Smooth muscle cell (in vitro differentiated cells): Measurements from ENCODE around the gene FAM118A. TPM values are rescaled to one million over a fixed set of nuclear protein-coding genes. Genes with fewer than 3 reads are reported as not detected.

Experiments used
- DNase-seq: peaks from one replicate; lab custom pipeline; 2025; ENCODE audit not compliant: unreplicated experiment; lab: John Stamatoyannopoulos, UW
- H2AFZ ChIP-seq: fragments of 200-600 bp; sonication (generic); 2 replicates; pipeline ENCODE4 v1.6.0; 2016; ENCODE audit warnings: antibody characterized with exemption, low read depth, mild to moderate bottlenecking
- H3F3A ChIP-seq: fragments of 200-600 bp; sonication (generic); 2 replicates; pipeline ENCODE4 v1.6.0; 2017; ENCODE audit warnings: antibody characterized with exemption, low read depth
- H3K27ac ChIP-seq: fragments of 200-600 bp; sonication (generic); 2 replicates; pipeline ENCODE4 v1.5.1; 2016; ENCODE audit warnings: low read depth, mild to moderate bottlenecking
- H3K27me3 ChIP-seq: fragments of 200-600 bp; sonication (generic); 2 replicates; pipeline ENCODE4 v1.6.1; 2016; ENCODE audit warnings: low read depth, mild to moderate bottlenecking
- H3K36me3 ChIP-seq: fragments of 200-600 bp; sonication (generic); 2 replicates; pipeline ENCODE4 v1.5.1; 2016; ENCODE audit warnings: low read depth
- H3K4me1 ChIP-seq: fragments of 200-600 bp; sonication (generic); 2 replicates; pipeline ENCODE4 v1.5.1; 2016; ENCODE audit warnings: low read depth
- H3K4me2 ChIP-seq: fragments of 200-600 bp; sonication (generic); 2 replicates; pipeline ENCODE4 v1.6.0; 2016; ENCODE audit warnings: mild to moderate bottlenecking
- H3K4me3 ChIP-seq: fragments of 200-600 bp; sonication (generic); 2 replicates; pipeline ENCODE4 v1.5.1; 2016; ENCODE audit warnings: mild to moderate bottlenecking
- H3K79me2 ChIP-seq: fragments of 200-600 bp; sonication (generic); 2 replicates; pipeline ENCODE4 v1.6.0; 2016; ENCODE audit warnings: low read depth, mild to moderate bottlenecking
- H3K9ac ChIP-seq: fragments of 200-600 bp; sonication (generic); 2 replicates; pipeline ENCODE4 v1.6.0; 2016; ENCODE audit warnings: low read depth
- H3K9me3 ChIP-seq: fragments of 200-600 bp; sonication (generic); replicated peaks from 2 replicates; pipeline ENCODE4 v1.5.1; 2016; ENCODE audit warnings: low read depth
- H4K20me1 ChIP-seq: fragments of 200-600 bp; sonication (generic); 2 replicates; pipeline ENCODE4 v1.6.0; 2016; ENCODE audit warnings: low read depth
- CTCF ChIP-seq: fragments of 200-600 bp; sonication (generic); IDR thresholded peaks from 2 replicates; pipeline ENCODE4 v1.5.1; 2017; ENCODE audit warnings: borderline replicate concordance, mild to moderate bottlenecking, antibody characterized with exemption; ENCODE audit not compliant: insufficient read depth, poor library complexity, severe bottlenecking
- WGBS: methylation state at CpG from one replicate; pipeline ENCODE4 v1.1.7; 2016; ENCODE audit warnings: low lambda C conversion rate; 5-methylcytosine and 5-hydroxymethylcytosine counted together
- polyA plus RNA-seq: library from polyadenylated mRNA; unstranded; fragments of >200 nt; fragmentation: Nextera tagmentation; extraction: Ambion mirVana; gene quantifications from 2 replicates; pipeline ENCODE4 v1.2.1, GENCODE V29; 2016
- total RNA-seq: library from RNA; depleted of rRNA; stranded (reverse); fragments of >200 nt; gene quantifications from 2 replicates; pipeline ENCODE4 v1.2.3, GENCODE V29; 2014

Gene FAM118A
- total and polyA plus RNA-seq, 2 experiments from 2014 or later: 36.6 to 60.3 TPM

GRCh38 chr22:45376009-45376408 is 66.3 kb downstream of the FAM118A start:
- TF ChIP-seq CTCF: no peak
- H4K20me1 ChIP-seq: no peaks in the 10 kb centered on the region
- H3K9ac ChIP-seq: no peak overlapping the region
- H3K36me3 ChIP-seq: no peaks in the 10 kb centered on the region
- no peak overlapping the region for H3K4me3 ChIP-seq
- H3F3A ChIP-seq: no peaks in the 10 kb centered on the region
- WGBS: 67% methylated on average over 3 of the region's 3 CpGs
- no peaks in the 10 kb centered on the region for H3K9me3 ChIP-seq
- peaks cover 7% of the 10 kb centered on the region for H3K27me3 ChIP-seq
- no peak overlapping the region for H3K27ac ChIP-seq
- no peaks in the 10 kb centered on the region for H3K79me2 ChIP-seq
- no peak overlapping the region for H2AFZ ChIP-seq
- no peaks in the 10 kb centered on the region for H3K4me1 ChIP-seq
- H3K4me2 ChIP-seq: no peak overlapping the region
- no peak for DNase-seq

- Histone ChIP-seq H3K27me3 (peaks cover 7% of the 10 kb centered on the region), H3F3A (no peaks in the 10 kb centered on the region), H3K9me3 (no peaks in the 10 kb centered on the region), H2AFZ (no peak overlapping the region), H3K27ac (no peak overlapping the region), H3K4me2 (no peak overlapping the region), H3K4me3 (no peak overlapping the region), H3K4me1 (no peaks in the 10 kb centered on the region), H3K36me3 (no peaks in the 10 kb centered on the region), H3K79me2 (no peaks in the 10 kb centered on the region), H3K9ac (no peak overlapping the region), H4K20me1 (no peaks in the 10 kb centered on the region)
- DNase-seq: no peak
- 81% methylated on average over 1 of the region's 1 CpG for whole genome bisulfite sequencing
- TF ChIP-seq CTCF: no peak
Measured at GRCh38 chr22:45376703-45377102, 67.0 kb downstream of the FAM118A start.

DNA sequence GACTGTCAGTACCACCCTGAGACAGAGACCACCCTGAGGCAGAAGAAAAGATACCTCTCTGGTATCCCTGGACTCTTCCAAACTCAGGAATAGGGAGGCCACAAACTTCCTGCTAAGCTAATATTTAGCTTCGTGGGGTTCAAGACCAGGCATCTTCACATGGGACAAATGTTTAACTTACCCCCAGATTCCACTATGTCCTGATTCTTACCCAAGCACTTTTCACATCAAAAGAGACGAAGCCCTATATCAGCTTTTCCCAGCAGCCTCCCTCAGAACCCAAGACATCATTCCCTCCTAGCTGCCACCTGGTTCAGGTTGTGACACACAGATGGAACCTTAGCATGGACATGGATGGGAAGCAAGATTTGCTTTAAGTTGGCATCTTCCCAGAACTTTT is 71.6 kb downstream of the FAM118A start:
- no peak overlapping the region for H3K27ac ChIP-seq
- no peak overlapping the region for H3K9ac ChIP-seq
- TF ChIP-seq CTCF: no peak
- H3F3A ChIP-seq: no peaks in the 10 kb centered on the region
- no peak overlapping the region for H3K4me2 ChIP-seq
- H3K36me3 ChIP-seq: no peaks in the 10 kb centered on the region
- no peaks in the 10 kb centered on the region for H4K20me1 ChIP-seq
- DNase-seq: no peak
- H3K4me1 ChIP-seq: no peaks in the 10 kb centered on the region
- H3K27me3 ChIP-seq: peaks cover 22% of the 10 kb centered on the region
- no peak overlapping the region for H2AFZ ChIP-seq
- no peaks in the 10 kb centered on the region for H3K79me2 ChIP-seq
- 90% methylated on average over 2 of the region's 2 CpGs for WGBS
- H3K9me3 ChIP-seq: no peaks in the 10 kb centered on the region
- no peak overlapping the region for H3K4me3 ChIP-seq

GRCh38 chr22:45389546-45389945 is 79.8 kb downstream of the FAM118A start:
- Histone ChIP-seq H2AFZ (no peak overlapping the region), H3K9ac (no peak overlapping the region), H3K36me3 (no peaks in the 10 kb centered on the region), H3K4me1 (no peaks in the 10 kb centered on the region), H3K79me2 (no peaks in the 10 kb centered on the region), H3K27me3 (peaks cover 15% of the 10 kb centered on the region), H3K27ac (no peak overlapping the region), H3K4me3 (no peak overlapping the region), H3K9me3 (no peaks in the 10 kb centered on the region), H3F3A (no peaks in the 10 kb centered on the region), H4K20me1 (no peaks in the 10 kb centered on the region), H3K4me2 (no peak overlapping the region)
- no peak for DNase-seq
- TF ChIP-seq CTCF: no peak
- 76% methylated on average over 3 of the region's 3 CpGs for WGBS
